ENCODE measurements around the gene ABLIM3.

The ABLIM3 gene

DNA sequence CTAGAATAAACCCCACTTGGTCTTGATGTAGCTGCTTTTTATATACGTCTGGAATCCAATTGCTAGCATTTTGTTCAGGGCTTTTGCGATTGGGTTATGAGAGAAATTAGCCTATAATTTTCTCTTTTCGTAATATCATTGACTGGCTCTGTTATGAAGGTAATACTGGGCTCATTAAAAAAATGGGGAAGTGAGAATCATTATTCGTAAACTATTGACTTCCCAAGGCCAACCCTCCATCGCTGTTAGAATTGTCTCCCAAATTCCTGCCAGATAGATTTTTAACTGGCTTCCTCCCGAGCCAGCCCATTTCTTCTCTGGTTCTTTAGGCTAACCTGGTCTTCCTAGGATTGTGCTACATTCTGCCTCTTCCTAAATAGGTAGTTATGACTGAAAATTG, 168.1 kb downstream of the ABLIM3 start:
- no peak for DNase-seq (ENCODE audit: low read depth in 2 of 2)

Measured in stimulated activated CD8-positive, alpha-beta memory T cell treated with anti-CD3 and anti-CD28 coated beads, Interleukin-15, amount 100 ng/mL, for 4 hours (primary cell).